AG04450 (cell line): ENCODE results near the gene PODN. TPM values are rescaled to one million over a fixed set of nuclear protein-coding genes. Genes with fewer than 3 reads are reported as not detected.

Experiments used
- CTCF ChIA-PET: fragments of 300-600, 350-600 bp; formaldehyde crosslinking; extraction: SDS; loops from one replicate; lab custom pipeline; 2022; ENCODE audit warnings: antibody characterized with exemption, inconsistent platforms; lab: Charles Lee
- POLR2A ChIA-PET: fragments of 350-600 bp; formaldehyde crosslinking; extraction: SDS; loops from one replicate; lab custom pipeline; 2021; ENCODE audit warnings: antibody characterized with exemption, inconsistent platforms; lab: Yijun Ruan, JAX
- DNase-seq: peaks from one replicate; pipeline ENCODE4 v3.0.0-alpha.2; 2011; ENCODE audit warnings: low read depth, low spot score
- H3K27ac ChIP-seq: one replicate; pipeline ENCODE4 v1.5.1; 2012; ENCODE audit warnings: low read depth, low read length, control low read depth
- H3K27me3 ChIP-seq: one replicate; pipeline ENCODE4 v1.6.0; 2012; ENCODE audit warnings: low read length; ENCODE audit not compliant: control insufficient read depth, insufficient read depth
- H3K4me3 ChIP-seq: 2 replicates; pipeline ENCODE4 v1.5.1; 2011; ENCODE audit warnings: mild to moderate bottlenecking, low read depth, low read length, control low read depth
- H3K9me3 ChIP-seq: 2 replicates; pipeline ENCODE4 v1.5.1; 2012; ENCODE audit warnings: low read length; ENCODE audit not compliant: control insufficient read depth, insufficient read depth
- polyA plus RNA-seq: library from polyadenylated mRNA; depleted of rRNA; stranded (reverse); fragments of >200 nt; gene quantifications from 2 replicates; pipeline ENCODE4 v1.2.3, GENCODE V29; 2011
- TF ChIP-seq, protein P1 (sequence below): IDR thresholded peaks from 2 replicates; pipeline ENCODE4 v1.5.1; 2011; ENCODE audit warnings: low read depth, low read length, control low read depth, inconsistent platforms

The PODN gene
- polyA plus RNA-seq, 1 experiment: 11.8 TPM

DNA sequence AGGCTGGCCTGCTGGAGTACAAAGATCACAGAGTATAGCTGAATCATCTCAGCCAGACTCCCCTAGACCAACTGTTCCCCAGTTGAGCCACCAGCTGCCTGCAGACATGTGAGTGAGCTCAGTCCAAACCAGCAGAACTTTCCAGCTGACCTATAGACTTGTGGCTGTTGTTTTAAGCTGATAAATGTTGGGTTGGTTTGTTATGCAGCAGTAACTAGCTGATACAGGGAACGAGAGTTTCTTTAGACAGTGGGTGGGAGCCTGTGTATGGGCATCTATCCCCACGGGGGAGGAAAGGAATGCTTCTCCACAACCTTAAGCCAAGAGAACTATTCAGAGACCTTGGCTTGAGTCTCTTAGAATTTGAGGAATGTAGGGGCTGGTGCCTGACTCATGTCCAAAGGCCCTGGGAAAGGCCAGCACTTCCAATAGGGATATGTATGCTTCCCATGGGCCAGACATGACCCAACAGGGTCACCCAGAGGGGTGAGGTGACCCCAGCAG is 50.3 kb downstream of the PODN start:
- POLR2A ChIA-PET: no interaction called here

DNA sequence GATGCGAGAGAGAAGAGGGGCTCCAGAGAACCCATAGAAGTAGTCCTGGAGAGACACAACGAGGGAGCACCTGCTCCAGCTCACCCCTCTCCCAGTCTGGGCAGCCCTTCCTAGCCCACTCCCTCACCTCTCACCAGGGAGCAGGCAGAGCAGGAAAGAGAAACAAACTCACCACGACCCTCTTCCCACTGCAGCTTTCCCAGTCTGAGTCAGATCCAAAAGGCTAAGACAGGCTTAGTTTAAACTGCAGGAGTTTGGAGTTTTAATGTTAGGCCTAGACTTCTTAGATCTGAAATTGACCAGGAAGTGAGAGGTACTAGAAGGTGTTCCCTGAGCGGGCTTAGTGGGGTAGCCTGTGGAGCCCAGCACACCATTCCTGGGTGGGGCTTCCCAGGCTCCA is 50.8 kb downstream of the PODN start:
- TF ChIP-seq, protein P1, sequence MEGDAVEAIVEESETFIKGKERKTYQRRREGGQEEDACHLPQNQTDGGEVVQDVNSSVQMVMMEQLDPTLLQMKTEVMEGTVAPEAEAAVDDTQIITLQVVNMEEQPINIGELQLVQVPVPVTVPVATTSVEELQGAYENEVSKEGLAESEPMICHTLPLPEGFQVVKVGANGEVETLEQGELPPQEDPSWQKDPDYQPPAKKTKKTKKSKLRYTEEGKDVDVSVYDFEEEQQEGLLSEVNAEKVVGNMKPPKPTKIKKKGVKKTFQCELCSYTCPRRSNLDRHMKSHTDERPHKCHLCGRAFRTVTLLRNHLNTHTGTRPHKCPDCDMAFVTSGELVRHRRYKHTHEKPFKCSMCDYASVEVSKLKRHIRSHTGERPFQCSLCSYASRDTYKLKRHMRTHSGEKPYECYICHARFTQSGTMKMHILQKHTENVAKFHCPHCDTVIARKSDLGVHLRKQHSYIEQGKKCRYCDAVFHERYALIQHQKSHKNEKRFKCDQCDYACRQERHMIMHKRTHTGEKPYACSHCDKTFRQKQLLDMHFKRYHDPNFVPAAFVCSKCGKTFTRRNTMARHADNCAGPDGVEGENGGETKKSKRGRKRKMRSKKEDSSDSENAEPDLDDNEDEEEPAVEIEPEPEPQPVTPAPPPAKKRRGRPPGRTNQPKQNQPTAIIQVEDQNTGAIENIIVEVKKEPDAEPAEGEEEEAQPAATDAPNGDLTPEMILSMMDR: no peak
- peak overlapping the region; percentile 73 for H3K27ac ChIP-seq
- H3K9me3 ChIP-seq: peaks cover 19% of the 10 kb centered on the region
- H3K4me3 ChIP-seq: no peak overlapping the region
- ChIA-PET POLR2A (no interaction called here), CTCF (interaction anchor here (0.7 kb wide), 1 partner anchor 587 kb away, joined by 3 read pairs; no protein-coding TSS in a partner anchor)
- H3K27me3 ChIP-seq: no peaks in the 10 kb centered on the region
- no peak for DNase-seq

More for the DNA sequence above, 50.3 kb downstream of the PODN start:
- peak; percentile 62 for DNase-seq
- H3K4me3 ChIP-seq: no peak overlapping the region
- TF ChIP-seq, protein P1: no peak
- H3K27ac ChIP-seq: peak overlapping the region; percentile 73
- H3K9me3 ChIP-seq: peaks cover 19% of the 10 kb centered on the region
- CTCF ChIA-PET: interaction anchor here (0.7 kb wide), 1 partner anchor 587 kb away, joined by 3 read pairs; no protein-coding TSS in a partner anchor
- no peaks in the 10 kb centered on the region for H3K27me3 ChIP-seq

DNA sequence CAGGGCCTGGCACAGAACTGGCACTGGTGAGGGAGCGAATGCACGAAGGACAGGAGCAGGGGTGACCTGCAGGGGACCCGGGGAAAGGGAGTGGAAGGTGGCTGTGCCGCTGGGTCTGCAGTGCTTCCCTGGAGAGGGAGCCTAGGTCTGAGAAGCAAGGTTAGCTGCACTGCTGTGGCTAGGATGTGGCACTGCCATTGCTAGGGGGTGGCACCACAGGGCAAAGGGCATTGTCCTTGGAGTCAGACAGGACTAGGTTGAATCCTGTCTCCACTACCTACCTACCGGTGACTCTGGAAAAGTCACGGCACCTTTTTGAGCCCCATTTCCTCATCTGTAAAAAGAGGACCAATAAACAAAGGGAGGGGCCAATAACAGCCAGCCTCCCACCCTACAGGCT is 52.1 kb downstream of the PODN start:
- ChIA-PET POLR2A (no interaction called here), CTCF (no interaction called here)
- no peak for DNase-seq
- Histone ChIP-seq H3K4me3 (no peak overlapping the region), H3K9me3 (peaks cover 19% of the 10 kb centered on the region), H3K27ac (no peak overlapping the region), H3K27me3 (no peaks in the 10 kb centered on the region)
- TF ChIP-seq, protein P1: no peak

DNA sequence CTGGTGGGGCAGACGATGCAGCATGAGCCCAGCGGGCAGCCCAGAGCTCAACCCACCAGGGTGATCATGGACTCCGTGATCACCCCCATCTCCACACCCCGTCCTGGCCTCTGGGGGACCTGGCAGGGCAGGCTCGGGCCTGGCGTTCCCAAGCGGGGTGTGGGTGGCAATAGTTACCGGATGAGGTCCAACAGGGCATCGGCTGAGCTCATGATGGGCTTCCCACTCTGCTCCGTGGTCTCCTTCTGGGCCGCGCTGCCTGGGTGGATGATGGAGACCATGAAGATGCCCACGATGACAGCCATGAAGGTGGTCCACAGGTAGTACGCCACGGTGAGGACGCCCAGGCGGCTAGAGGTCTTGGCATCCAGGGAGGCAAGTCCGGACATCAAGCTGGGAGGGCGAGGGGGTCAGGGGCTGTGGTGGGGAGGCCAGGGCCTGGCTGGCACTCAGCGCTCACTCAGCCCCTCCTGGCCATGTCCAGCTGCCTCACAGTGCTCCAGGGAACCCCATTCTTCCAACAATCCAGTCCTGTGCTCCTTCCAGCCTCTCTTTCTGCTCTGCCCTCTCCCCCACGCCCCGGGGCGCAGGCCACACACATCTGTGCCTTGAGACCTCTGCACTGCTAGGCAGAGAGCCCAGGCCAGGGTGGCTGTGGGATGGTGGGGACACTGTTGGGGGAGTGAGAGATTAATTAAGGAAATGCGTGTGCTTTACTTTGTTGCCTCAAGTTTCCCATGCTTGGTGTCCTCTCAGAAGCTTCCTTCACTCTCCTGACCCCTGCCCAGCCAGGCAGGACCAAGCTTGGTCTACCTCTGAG is 52.8 kb downstream of the PODN start:
- TF ChIP-seq, protein P1: no peak
- Histone ChIP-seq H3K4me3 (no peak overlapping the region), H3K9me3 (peaks cover 19% of the 10 kb centered on the region), H3K27ac (no peak overlapping the region), H3K27me3 (no peaks in the 10 kb centered on the region)
- DNase-seq: no peak
- ChIA-PET CTCF (no interaction called here), POLR2A (no interaction called here)
